Measurements from ENCODE around the gene PKP1. TPM values are rescaled to one million over a fixed set of nuclear protein-coding genes. Genes with fewer than 3 reads are reported as not detected.

The PKP1 gene
- total RNA-seq, 1 donor from 2014 or later, result not detected

- no peak overlapping the region for H3K27ac Mint-ChIP-seq (ENCODE audit: unreplicated experiment)
- H3K4me1 Mint-ChIP-seq, result peaks cover 4% of the 10 kb centered on the region
- no peak overlapping the region for H3K4me3 Mint-ChIP-seq
- no peaks in the 10 kb centered on the region for H3K36me3 Mint-ChIP-seq (ENCODE audit: low read depth)
- H3K27me3 Mint-ChIP-seq (ENCODE audit: low read depth), result no peaks in the 10 kb centered on the region
- TF ChIP-seq CTCF (conservative IDR thresholded peaks at IDR 0.05), result no peak
- H3K9me3 Mint-ChIP-seq, result no peaks in the 10 kb centered on the region
- no peak for DNase-seq (ENCODE audit: low read depth, low spot score)
Observed at GRCh38 chr1:201326710-201327109, 43.4 kb downstream of the PKP1 start.

- no peak overlapping the region for H3K4me3 Mint-ChIP-seq
- no peak for DNase-seq (ENCODE audit: low read depth, low spot score)
- H3K27ac Mint-ChIP-seq (ENCODE audit: unreplicated experiment), result no peak overlapping the region
- H3K36me3 Mint-ChIP-seq (ENCODE audit: low read depth), result no peaks in the 10 kb centered on the region
- H3K4me1 Mint-ChIP-seq, result peaks cover 4% of the 10 kb centered on the region
- TF ChIP-seq CTCF (conservative IDR thresholded peaks at IDR 0.05), result no peak
- no peaks in the 10 kb centered on the region for H3K9me3 Mint-ChIP-seq
- H3K27me3 Mint-ChIP-seq (ENCODE audit: low read depth), result no peaks in the 10 kb centered on the region
Observed at GRCh38 chr1:201327687-201328240, 44.5 kb downstream of the PKP1 start.

- peaks cover 4% of the 10 kb centered on the region for H3K4me1 Mint-ChIP-seq
- H3K27me3 Mint-ChIP-seq (ENCODE audit: low read depth), result no peaks in the 10 kb centered on the region
- no peaks in the 10 kb centered on the region for H3K36me3 Mint-ChIP-seq (ENCODE audit: low read depth)
- H3K9me3 Mint-ChIP-seq, result no peaks in the 10 kb centered on the region
- no peak for TF ChIP-seq CTCF (conservative IDR thresholded peaks at IDR 0.05)
- DNase-seq (ENCODE audit: low read depth, low spot score), result no peak
- H3K4me3 Mint-ChIP-seq, result no peak overlapping the region
- H3K27ac Mint-ChIP-seq (ENCODE audit: unreplicated experiment), result no peak overlapping the region
Observed at GRCh38 chr1:201328576-201328975, 45.3 kb downstream of the PKP1 start.

GRCh38 chr1:201329286-201329685 is 46.0 kb downstream of the PKP1 start:
- H3K4me3 Mint-ChIP-seq, result no peak overlapping the region
- H3K36me3 Mint-ChIP-seq (ENCODE audit: low read depth), result no peaks in the 10 kb centered on the region
- H3K27ac Mint-ChIP-seq (ENCODE audit: unreplicated experiment), result no peak overlapping the region
- no peak for DNase-seq (ENCODE audit: low read depth, low spot score)
- peaks cover 10% of the 10 kb centered on the region for H3K4me1 Mint-ChIP-seq
- H3K27me3 Mint-ChIP-seq (ENCODE audit: low read depth), result no peaks in the 10 kb centered on the region
- H3K9me3 Mint-ChIP-seq, result no peaks in the 10 kb centered on the region
- no peak for TF ChIP-seq CTCF (conservative IDR thresholded peaks at IDR 0.05)

- Mint-ChIP-seq H3K27me3 (ENCODE audit: low read depth) (no peaks in the 10 kb centered on the region), H3K4me1 (peaks cover 15% of the 10 kb centered on the region), H3K27ac (ENCODE audit: unreplicated experiment) (no peak overlapping the region), H3K9me3 (no peaks in the 10 kb centered on the region), H3K4me3 (no peak overlapping the region), H3K36me3 (ENCODE audit: low read depth) (no peaks in the 10 kb centered on the region)
- DNase-seq (ENCODE audit: low read depth, low spot score), result no peak
- no peak for TF ChIP-seq CTCF (conservative IDR thresholded peaks at IDR 0.05)
Observed at GRCh38 chr1:201329801-201330200, 46.5 kb downstream of the PKP1 start.

All from neural crest cell (in vitro differentiated cells).